CD4-positive, alpha-beta T cell treated with Interleukin-1 beta for 1 hour (primary cell): ENCODE measurements around the gene ACTR3.
"Not testable (repeated sequence)": the region's sequence is repeated elsewhere in the genome, so short reads cannot be mapped to it uniquely, and the experiment has no call there.

Experiments used
- DNase-seq, 2 donors: peaks; one replicate each; pipeline ENCODE4 v3.0.0-alpha.2; 2020 to 2022

The ACTR3 gene

DNA sequence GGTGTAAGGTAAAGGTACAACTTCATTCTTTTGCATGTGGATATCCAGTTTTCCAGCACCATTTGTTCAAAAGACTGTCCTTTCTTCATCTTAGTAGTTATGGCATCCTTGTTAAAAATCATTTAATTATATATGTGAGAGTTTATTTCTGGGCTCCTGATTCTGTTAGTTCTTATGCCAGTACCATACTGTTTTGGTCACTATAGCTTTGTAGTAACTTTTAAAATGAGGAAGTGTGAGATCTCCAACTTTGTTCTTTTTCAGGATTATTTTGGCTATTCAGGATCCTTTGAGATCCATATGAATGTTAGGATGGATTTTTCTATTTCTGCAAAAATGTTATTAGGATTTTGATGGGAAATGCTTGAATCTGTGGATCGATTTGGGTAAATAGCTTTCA is 16.8 kb downstream of the ACTR3 start:
- no peak for DNase-seq

DNA sequence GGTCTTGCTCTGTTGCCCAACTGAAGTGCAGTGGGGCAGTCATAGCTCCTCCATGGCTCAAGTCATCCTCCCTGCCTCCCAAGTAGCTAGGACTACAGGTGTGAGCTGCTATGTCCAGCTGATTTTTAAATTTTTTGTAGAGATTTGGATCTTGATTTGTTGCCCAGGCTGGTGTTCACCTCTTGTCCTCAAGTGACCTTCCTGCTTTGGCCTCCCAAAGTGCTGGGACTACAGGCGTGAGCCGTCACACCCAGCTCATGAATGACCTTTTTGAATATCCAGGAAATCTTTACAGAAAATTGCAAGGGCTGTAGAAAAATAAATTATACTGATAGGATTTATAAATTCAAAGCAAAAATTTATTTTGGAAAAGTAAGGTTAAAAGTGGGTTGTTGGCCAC is 17.4 kb downstream of the ACTR3 start:
- DNase-seq, result no peak

- no peak for DNase-seq
Observed at GRCh38 chr2:113910110-113910717, 20.3 kb downstream of the ACTR3 start.

DNA sequence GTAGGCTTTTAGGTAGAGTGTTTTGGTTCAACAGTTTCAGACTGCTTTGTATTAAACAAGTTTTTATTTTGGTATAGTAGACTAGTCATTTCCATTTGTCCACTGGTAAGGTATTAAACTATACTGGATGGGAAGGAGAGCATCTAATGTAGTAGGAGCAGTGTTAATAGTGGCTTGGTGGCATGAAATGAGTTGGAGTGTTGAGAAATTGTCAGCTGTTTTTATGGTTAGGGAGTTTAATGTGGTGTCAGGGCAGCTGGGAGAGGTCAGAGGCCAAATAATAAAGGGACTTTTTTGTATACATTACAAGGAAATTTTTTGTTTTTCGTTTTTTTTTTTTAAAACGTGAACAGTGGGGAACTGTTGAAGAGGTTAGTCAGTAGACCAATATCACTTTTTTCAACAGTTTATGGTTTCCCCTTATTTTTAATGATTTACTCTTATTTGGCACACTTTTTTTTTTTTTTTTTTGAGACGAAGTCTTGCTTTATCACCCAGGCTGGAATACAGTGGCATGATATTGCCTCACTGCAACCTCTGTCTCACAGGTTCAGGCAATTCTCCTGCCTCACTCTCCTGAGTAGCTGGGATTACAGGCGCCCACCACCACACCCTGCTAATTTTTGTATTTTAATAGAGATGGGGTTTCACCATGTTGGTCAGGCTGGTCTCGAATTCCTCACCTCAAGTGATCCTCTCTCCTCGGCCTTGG is 21.2 kb downstream of the ACTR3 start:
- no peak for DNase-seq

DNA sequence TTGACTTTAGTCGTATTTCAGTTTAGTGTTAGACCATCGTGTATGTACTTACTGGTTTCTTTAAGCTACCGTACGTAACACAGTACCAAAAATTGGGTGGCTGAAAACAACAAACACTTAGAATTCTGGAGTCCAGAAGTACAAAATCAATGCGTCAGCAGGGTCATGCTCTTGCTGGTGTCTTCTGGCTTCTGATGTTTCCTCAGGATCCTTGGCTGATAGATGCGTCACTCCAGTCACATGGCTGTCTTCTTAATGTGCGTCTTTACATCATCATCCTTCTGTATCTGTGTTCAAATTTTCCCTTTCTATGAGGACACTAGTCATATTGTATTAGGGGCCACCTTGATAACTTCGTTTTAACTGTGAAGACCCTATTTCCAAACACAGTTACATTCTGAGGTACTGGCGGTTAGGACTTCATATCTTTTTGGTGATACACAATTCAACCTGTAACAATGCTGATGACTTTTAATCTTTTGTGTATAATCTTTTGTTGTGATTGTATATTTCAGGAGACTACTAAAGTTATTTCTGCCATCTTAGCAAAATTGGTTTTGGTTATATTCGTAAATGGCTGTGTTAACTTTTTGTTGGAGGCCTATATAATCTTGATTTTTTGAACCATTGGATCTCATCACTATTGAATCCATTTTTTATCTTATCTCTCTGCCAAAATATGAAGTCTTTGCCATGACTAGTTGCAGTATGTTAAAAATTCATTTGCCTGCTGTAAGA is 25.4 kb downstream of the ACTR3 start:
- no peak for DNase-seq

- no peak for DNase-seq
Observed at GRCh38 chr2:113918229-113918628, 28.3 kb downstream of the ACTR3 start.

- DNase-seq, result no peak
Observed at GRCh38 chr2:113920996-113921395, 31.1 kb downstream of the ACTR3 start.

DNA sequence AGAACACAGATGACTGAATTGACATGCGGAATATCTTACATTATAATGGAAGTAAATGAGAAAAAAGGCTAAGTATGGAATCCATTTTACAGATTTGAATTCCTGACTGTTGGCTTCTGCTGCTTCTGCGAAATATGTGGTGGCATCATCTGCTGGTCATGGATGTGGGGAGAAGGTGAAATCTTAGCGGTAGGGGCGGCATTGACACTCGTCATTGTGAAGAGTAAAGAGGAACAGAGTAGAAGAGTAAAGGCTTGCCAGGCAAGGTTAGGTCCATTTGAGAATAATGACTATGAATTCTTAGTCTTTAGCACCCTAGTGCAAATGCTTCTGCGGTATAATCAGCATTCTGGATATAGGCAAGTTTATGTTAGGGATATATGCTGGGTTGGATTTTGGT is 32.4 kb downstream of the ACTR3 start:
- DNase-seq, result no peak

DNA sequence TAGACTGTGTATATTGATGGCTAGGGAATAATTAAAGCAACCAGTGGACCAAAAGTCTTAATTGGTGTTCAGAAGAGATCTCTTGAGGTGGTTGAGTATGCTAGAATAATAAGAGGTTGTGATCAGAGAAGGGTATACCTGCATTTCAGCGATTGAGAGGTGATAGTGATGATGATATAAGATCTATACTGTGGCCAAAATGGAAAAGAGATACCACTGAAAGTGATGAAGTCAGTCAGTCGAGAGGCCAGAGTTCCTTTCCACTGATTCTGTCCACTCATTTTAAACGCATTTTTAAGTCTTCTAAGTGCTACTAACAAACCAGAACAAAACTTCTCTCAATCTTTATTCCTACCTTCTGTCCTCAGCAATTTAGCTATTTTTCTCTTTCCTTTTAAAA is 32.9 kb downstream of the ACTR3 start:
- no peak for DNase-seq

GRCh38 chr2:113925884-113926283 is 36.0 kb downstream of the ACTR3 start:
- DNase-seq, result no peak

DNA sequence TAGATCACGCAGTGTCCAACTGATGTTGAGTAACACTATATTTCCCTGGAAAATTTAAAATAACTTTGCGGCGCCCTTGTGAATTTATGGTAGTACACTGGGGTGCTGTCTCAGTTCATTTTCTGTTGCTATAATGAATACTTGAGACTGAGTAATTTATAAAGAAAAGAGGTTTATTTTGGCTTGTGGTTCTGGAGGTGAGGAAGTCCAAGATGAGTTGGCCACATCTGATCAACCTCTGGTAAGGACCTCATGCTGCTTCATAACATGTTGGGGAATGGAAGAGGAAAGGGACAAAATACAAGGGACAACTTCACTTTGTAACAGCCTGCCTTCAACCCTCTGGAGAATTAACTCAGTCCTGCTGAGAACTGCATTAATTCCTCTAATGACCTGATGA is 36.4 kb downstream of the ACTR3 start:
- no peak for DNase-seq

DNA sequence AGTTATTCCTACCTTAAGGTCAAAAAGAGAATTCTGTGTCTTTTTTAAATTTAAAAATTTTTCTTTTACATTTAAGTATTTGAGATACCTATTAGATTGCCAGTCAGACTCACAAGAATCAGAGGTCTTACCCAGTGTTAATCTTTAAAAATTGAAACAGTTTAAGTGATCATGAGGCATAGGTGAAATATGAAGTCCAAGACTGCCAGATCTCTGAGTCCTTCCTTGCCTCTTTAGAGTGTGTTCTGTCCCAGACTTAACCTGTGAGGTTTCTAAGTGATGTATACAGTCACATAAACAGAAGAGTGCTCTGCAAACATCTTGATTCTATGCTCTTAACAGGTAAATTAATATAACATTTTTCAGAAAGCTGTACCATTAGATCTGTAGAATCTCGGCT is 40.6 kb downstream of the ACTR3 start:
- no peak for DNase-seq

DNA sequence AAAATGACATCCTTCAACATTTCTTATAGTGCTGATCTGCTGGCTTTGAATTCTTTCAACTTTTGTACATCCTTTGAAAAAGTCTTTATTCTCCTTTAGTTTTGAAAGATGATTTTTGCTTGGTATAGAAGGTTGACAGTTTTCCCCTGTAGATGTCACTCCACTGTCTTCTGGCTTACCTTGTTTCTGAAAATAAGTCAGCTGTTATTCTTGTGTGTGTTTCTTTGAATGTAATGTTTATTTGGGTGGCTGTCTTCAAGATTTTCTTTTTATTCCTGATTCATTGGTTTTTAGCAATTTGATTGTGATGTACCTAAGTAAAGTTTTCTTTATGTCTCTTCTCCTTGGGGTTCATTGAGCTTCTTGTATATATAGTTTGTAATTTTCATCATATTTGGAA is 47.6 kb downstream of the ACTR3 start:
- no peak for DNase-seq

GRCh38 chr2:113940891-113941290 is 51.0 kb downstream of the ACTR3 start:
- no peak for DNase-seq

DNA sequence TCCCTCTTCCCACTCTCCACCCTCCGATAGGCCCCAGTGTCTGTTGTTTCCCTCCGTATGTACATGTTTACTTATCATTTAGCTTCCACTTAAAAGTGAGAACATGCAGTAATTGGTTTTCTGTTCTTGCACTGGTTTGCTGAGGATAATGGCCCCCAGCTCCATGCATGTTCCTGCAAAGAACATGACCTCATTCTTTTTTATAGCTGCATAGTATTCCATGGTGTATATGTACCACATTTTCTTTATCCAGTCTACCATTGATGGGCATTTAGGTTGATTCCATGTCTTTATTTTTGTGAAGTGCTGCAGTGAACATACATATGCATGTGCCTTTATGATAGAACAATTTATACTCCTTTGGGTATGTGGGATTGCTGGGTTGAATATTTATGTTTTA is 55.9 kb downstream of the ACTR3 start:
- DNase-seq, result not testable (repeated sequence)

DNA sequence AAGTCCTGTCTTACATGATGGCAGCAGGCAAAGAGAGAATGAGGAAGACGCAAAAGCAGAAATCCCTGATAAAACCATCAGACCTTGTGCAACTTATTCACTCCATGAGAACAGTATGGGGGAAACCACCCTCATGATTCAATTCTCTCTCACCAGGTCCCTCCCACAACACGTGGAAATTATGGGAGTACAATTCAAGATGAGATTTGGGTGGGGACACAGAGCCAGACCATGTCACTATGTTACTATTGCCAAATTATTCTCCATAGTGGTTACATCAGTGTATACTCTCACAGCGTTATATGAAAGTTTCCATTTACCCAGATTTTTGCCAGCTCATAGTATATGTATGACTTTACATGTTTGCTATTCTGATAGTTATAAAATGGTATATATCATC is 61.0 kb downstream of the ACTR3 start:
- DNase-seq, result peak in 1 of 2 donors; percentile 15

DNA sequence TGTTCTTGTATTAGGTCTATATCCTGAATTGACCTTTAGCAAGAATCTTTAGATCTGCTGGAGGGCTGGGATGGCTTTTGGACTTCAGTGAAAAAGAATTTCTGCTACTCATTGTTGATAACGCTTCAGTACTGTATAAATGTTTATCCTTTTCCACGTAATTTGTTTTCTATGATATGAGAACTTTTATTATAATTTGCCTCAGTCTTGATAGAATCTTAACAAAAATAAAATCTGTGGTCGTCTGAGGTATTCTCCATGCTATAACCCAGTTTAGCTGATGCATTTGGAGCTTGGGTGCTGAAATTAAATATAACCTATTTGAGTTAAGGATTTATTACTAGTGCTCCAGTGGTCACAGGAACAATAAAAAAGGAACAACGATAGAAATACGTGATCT is 71.1 kb downstream of the ACTR3 start:
- no peak for DNase-seq

GRCh38 chr2:113962692-113963480 is 73.0 kb downstream of the ACTR3 start:
- no peak for DNase-seq

- DNase-seq, result no peak
Observed at GRCh38 chr2:113963965-113964364, 74.1 kb downstream of the ACTR3 start.

GRCh38 chr2:113964436-113964835 is 74.5 kb downstream of the ACTR3 start:
- DNase-seq, result no peak

DNA sequence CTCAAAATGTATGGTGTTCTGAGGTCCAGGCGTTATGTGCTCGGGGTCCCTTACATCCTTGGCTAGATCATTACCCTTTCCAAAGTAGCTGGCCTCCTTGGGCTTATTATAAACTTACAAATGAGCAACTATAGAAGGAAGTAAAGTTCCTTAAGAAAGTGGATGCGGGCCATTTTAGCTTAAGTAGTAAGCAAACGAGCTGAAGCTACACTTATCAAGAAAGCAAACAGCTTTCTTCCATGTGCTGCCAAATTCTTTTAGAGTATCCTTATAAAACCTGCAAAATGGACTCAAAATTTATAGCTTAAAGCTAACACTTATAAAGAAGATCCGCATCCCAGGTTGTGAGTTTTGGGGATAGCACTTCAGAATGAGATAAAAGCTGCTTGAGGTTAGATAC is 75.3 kb downstream of the ACTR3 start:
- no peak for DNase-seq

DNA sequence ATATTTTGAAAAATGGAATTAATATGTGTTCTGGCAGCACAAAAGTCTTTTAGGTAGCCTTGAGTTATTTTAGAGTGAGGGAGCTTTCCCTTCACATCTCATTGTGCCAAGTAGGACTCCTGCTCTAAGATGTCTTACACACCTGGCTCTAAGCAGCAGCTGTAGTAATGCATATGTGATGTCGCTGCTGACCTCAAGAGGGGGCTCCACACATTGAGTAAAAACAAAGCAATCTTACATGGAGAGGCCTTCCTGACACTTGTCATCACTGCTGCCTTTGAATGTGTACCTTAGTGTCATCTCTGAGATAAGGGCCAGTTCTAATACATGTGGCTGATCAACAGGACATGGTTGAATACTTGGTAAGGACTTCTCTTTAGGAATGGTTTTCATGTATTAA is 75.8 kb downstream of the ACTR3 start:
- DNase-seq, result peak; percentile 8 to 30

- DNase-seq, result no peak
Observed at GRCh38 chr2:113966171-113966570, 76.3 kb downstream of the ACTR3 start.
